GM06990 (cell line): ENCODE measurements around the gene SEC22A.
"Not testable (repeated sequence)": the region's sequence is repeated elsewhere in the genome, so short reads cannot be mapped to it uniquely, and the experiment has no call there.

Experiments
- DNase-seq: peaks from one replicate; pipeline ENCODE4 v3.0.0-alpha.2; 2011; ENCODE audit not compliant: insufficient read length; ENCODE audit errors: extremely low read depth
- H3K27me3 ChIP-seq: replicated peaks from 2 replicates; pipeline ENCODE4 v1.6.0; 2011; ENCODE audit warnings: low read length; ENCODE audit not compliant: control insufficient read depth, insufficient read depth
- H3K36me3 ChIP-seq: 2 replicates; pipeline ENCODE4 v1.5.1; 2011; ENCODE audit warnings: low read length; ENCODE audit not compliant: control insufficient read depth, insufficient read depth
- H3K4me3 ChIP-seq: replicated peaks from 2 replicates; pipeline ENCODE4 v1.5.1; 2011; ENCODE audit warnings: low read depth, mild to moderate bottlenecking, control low read depth, low read length
- CTCF ChIP-seq: IDR thresholded peaks from 2 replicates; pipeline ENCODE4 v1.5.1; 2011; ENCODE audit warnings: low read length, control low read depth, mild to moderate bottlenecking, inconsistent platforms; ENCODE audit not compliant: insufficient read depth, poor library complexity, severe bottlenecking

SEC22A gene

GRCh38 chr3:123202451-123202850 is 708 bp downstream of the SEC22A start:
- Histone ChIP-seq H3K4me3 (peak overlapping the region; percentile 93), H3K36me3 (no peaks in the 10 kb centered on the region), H3K27me3 (no peaks in the 10 kb centered on the region)
- TF ChIP-seq CTCF = no peak
- no peak for DNase-seq

GRCh38 chr3:123218990-123219389 is 17.2 kb downstream of the SEC22A start:
- H3K4me3 ChIP-seq = no peak overlapping the region
- DNase-seq = no peak
- TF ChIP-seq CTCF = no peak
- H3K27me3 ChIP-seq = no peaks in the 10 kb centered on the region
- no peaks in the 10 kb centered on the region; the same call in none of the 2 replicates for H3K36me3 ChIP-seq

- H3K36me3 ChIP-seq, DNase-seq, H3K4me3 ChIP-seq, H3K27me3 ChIP-seq: not testable (repeated sequence)
These were observed 19.6 kb downstream of the SEC22A start for GRCh38 chr3:123221369-123221768.

- peaks cover 3% of the 10 kb centered on the region; the same call in 1 of the 2 replicates for H3K36me3 ChIP-seq
- H3K4me3 ChIP-seq = no peak overlapping the region
- no peak for TF ChIP-seq CTCF
- no peaks in the 10 kb centered on the region for H3K27me3 ChIP-seq
- no peak for DNase-seq
These were observed 23.3 kb downstream of the SEC22A start for GRCh38 chr3:123225016-123225415.

- TF ChIP-seq CTCF = no peak
- no peaks in the 10 kb centered on the region for H3K27me3 ChIP-seq
- DNase-seq = no peak
- no peak overlapping the region for H3K4me3 ChIP-seq
- H3K36me3 ChIP-seq = peaks cover 3% of the 10 kb centered on the region; the same call in 1 of the 2 replicates
These were observed 24.8 kb downstream of the SEC22A start for GRCh38 chr3:123226549-123226948.

- Histone ChIP-seq H3K4me3 (no peak overlapping the region), H3K27me3 (no peaks in the 10 kb centered on the region), H3K36me3 (peaks cover 3% of the 10 kb centered on the region; the same call in 1 of the 2 replicates)
- no peak for DNase-seq
- TF ChIP-seq CTCF = no peak
These were observed 27.4 kb downstream of the SEC22A start for GRCh38 chr3:123229145-123229544.
